ENCODE results near the gene SNAPC2. TPM values are rescaled to one million over a fixed set of nuclear protein-coding genes. Genes with fewer than 3 reads are reported as not detected.

Gene SNAPC2
- total RNA-seq, 2 donors from 2014 or later = 14.1 to 16.5 TPM

DNA sequence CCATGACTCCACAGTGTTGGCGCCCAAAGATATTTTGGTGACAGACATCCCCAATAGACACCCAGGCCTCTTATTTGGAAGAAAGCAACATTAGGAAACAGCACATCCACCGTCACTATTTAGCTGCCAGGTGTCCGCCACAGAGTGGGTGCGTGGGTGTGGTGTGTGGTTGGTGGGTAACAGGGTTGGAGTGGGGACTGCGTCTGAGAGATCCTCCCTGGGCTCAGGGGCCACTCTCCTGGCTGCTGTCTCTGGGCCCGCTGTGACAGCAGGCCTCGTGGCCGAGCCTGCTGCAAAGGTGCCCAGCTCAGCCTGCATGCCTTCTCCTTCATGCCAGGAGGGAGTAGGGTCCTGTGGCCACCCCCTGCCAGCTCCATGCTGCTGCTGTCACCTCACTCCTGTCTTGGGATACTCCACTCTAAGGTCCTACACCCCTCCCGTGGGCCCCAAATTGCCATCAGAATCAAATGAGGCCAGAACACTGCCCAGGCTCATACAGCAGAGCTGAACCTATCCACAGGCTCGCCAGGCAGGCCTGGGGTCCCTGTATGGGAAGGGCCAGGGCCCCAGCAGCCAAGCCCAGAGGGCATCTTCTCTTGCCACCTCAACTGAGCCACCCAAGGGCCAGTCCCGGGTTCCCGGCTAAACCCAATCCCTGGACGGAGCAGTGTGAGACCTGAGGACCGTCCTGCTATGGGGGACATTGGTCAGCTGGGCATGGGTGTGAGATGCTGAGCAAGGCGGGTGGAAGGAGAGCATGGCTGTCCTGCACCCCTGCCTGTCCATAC is 48.1 kb downstream of the SNAPC2 start:
- Histone ChIP-seq H3K36me3 (peaks cover 37% of the 10 kb centered on the region), H3K4me1 (no peaks in the 10 kb centered on the region), H3K4me3 (no peak overlapping the region), H3K9me3 (no peaks in the 10 kb centered on the region), H3K27ac (no peak overlapping the region), H3K27me3 (no peaks in the 10 kb centered on the region)
- DNase-seq (ENCODE audit: low spot score) = no peak
- TF ChIP-seq, protein P1, sequence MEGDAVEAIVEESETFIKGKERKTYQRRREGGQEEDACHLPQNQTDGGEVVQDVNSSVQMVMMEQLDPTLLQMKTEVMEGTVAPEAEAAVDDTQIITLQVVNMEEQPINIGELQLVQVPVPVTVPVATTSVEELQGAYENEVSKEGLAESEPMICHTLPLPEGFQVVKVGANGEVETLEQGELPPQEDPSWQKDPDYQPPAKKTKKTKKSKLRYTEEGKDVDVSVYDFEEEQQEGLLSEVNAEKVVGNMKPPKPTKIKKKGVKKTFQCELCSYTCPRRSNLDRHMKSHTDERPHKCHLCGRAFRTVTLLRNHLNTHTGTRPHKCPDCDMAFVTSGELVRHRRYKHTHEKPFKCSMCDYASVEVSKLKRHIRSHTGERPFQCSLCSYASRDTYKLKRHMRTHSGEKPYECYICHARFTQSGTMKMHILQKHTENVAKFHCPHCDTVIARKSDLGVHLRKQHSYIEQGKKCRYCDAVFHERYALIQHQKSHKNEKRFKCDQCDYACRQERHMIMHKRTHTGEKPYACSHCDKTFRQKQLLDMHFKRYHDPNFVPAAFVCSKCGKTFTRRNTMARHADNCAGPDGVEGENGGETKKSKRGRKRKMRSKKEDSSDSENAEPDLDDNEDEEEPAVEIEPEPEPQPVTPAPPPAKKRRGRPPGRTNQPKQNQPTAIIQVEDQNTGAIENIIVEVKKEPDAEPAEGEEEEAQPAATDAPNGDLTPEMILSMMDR (IDR thresholded peaks at IDR 0.05) = no peak

DNA sequence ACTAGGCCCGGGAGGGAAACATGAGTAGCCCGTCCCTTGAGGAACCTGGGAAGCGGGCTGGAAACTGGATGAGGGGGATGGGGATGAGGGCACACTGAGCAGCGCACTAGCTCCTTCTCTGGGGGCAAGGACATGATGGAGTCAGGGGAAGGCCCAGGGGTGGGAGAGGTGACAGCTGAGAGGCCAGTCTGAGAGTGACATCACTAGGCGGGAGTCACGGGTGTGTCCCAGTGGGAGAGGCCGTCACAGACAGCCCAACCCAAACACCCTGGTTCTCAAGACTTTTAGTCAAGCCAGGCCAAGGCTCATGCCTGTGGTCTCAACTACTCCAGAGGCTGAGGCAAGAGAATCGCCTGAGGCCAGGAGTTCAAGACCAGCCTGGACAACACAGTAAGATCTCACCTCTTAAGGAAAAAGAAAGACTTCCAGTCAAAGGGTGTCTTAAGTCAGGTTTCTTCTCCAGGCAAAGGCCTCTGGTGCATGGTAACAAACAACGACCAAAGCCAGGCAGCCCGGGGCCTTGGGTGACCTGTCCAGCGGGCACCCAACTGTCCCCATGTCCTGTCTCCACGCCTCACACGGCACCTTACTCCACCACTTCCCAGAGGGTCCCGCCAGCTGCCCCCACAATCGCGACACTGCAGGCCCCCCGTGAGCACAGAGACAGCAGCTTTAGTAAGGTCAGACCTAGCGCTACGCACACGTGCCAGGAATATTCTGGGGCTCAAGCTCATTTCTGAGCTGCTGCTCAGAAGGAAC is 48.8 kb downstream of the SNAPC2 start:
- Histone ChIP-seq H3K27me3 (no peaks in the 10 kb centered on the region), H3K36me3 (peaks cover 37% of the 10 kb centered on the region), H3K27ac (no peak overlapping the region), H3K4me1 (no peaks in the 10 kb centered on the region), H3K4me3 (no peak overlapping the region), H3K9me3 (no peaks in the 10 kb centered on the region)
- DNase-seq (ENCODE audit: low spot score) = no peak
- TF ChIP-seq, protein P1 (IDR thresholded peaks at IDR 0.05) = no peak

DNA sequence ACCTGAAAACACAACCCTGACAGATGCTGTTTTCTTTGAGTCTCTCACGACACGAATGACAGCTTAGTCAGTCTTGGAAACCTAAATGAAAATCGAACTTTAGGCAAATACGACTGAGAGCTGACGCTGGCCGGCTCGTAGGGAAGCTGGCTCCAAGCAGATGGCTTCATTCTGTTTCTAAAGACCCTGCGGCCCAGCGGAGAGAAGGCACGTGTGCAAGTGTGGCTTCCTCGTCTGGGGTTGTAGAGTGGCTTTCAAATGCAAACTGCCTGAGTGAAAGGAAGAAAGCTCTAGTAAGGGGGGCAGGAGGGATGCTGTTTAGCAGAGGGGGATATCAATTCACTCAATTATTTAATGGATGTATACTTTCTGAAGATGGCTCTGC is 49.4 kb downstream of the SNAPC2 start:
- H3K27me3 ChIP-seq = no peaks in the 10 kb centered on the region
- DNase-seq (ENCODE audit: low spot score) = no peak
- H3K36me3 ChIP-seq = peaks cover 31% of the 10 kb centered on the region
- TF ChIP-seq, protein P1 (IDR thresholded peaks at IDR 0.05) = no peak
- peaks cover 0 to 6% of the 10 kb centered on the region in 2 donors for H3K4me1 ChIP-seq
- no peaks in the 10 kb centered on the region for H3K9me3 ChIP-seq
- H3K4me3 ChIP-seq = no peak overlapping the region
- H3K27ac ChIP-seq = no peak overlapping the region

DNA sequence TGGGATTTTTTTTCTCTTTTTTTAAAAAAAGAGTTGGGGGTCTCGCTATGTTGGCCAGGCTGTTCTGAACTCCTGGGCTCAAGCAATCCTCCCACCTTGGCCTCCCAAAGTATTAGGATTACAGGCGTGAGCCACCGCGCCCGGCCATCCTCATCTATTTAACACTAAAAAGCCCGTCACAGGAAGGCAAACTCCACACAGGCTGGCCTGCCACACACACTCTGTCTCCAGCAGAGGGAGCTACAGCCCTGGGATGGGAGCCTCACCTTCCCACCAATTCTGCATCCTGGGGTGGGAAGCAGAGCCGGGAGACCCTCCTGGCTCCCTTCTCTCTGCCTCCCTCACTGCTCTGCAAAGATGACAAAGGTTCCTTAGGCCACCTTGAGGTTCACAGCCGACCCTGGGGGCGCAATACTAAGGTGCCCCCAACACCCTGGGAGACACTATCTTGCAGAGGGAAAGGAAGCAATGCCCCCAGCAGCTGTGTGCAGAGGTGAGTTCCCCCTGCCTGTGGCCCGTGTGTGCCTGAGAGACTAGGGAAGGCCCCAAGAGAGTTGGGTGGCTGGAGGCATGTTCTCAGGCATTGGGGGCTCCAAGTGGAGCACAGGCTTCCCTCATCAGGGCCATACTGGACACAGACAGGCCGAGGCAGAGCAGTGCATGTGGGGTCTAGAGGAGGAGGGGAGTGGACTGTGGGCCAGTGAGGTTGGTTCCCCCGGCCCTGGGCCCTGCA is 50.7 kb downstream of the SNAPC2 start:
- H3K27me3 ChIP-seq = no peaks in the 10 kb centered on the region
- H3K27ac ChIP-seq = peak overlapping the region in 1 of 2 donors; percentile 9
- no peaks in the 10 kb centered on the region for H3K9me3 ChIP-seq
- H3K4me3 ChIP-seq = no peak overlapping the region
- H3K4me1 ChIP-seq = peaks cover 0 to 19% of the 10 kb centered on the region in 2 donors
- no peak for DNase-seq (ENCODE audit: low spot score)
- TF ChIP-seq, protein P1 (IDR thresholded peaks at IDR 0.05) = peak; percentile 48 to 83
- peaks cover 29% of the 10 kb centered on the region for H3K36me3 ChIP-seq

DNA sequence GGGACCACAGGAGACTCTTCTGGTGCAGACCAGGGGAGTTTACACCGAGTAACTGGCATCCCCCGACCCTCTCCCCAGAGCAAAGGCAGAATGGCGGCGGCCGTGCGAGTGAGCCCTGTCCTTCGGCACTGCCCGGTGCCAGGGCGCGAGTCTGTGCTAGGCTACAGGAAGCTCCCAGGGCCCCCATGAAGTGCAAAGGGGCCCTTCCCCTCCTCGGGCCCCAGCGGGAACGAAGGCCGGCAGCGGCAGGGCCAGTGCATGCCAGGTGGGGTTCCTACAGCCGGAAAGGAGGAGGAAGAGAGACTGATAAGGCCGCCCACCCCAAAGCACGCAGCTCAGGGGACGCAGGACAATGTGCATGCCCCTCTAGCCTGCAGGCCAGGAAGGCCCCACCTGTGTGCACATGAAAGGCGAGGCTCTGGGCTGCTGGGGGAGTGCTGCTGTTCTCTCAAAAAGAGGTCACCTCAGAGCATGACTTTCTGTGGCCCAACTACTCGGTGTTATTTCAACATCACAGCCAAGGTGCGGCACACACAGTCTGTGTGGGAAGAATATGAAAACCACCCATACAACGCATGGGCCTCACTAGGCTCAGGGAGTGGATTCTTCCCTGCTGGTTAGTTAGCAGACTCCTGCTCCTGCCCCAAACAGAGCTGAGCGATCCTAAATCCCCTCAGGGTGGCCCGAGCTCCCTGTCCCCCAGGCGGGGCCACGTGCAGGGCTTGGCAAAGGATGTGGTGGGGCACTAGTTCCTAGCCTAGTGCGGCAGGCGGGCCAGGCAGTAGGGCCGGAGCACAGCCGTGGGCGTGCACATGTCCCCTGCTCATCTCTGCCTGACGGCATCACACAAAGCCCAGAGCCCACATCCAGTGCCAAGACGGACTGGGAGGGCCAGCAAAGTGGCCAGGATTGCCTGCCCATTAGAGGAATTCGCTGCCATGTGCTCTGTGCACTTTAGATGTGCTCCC is 51.7 kb downstream of the SNAPC2 start:
- TF ChIP-seq, protein P1 (IDR thresholded peaks at IDR 0.05) = no peak
- H3K27ac ChIP-seq = peak overlapping the region in 1 of 2 donors; percentile 9
- DNase-seq (ENCODE audit: low spot score) = no peak
- no peaks in the 10 kb centered on the region for H3K9me3 ChIP-seq
- no peaks in the 10 kb centered on the region for H3K27me3 ChIP-seq
- peaks cover 0 to 19% of the 10 kb centered on the region in 2 donors for H3K4me1 ChIP-seq
- H3K4me3 ChIP-seq = no peak overlapping the region
- peaks cover 19% of the 10 kb centered on the region for H3K36me3 ChIP-seq
